Measurements from ENCODE around the gene TSC22D1.

The TSC22D1 gene

GRCh38 chr13:44416301-44416700 lies 159.8 kb downstream of the TSC22D1 start:
- H3K36me3 ChIP-seq (ENCODE audit: low read depth), result no peaks in the 10 kb centered on the region
- ATAC-seq (ENCODE audit: low read depth) (no peak), DNase-seq (ENCODE audit: low spot score) (no peak)
- no peak overlapping the region for H3K27ac ChIP-seq (ENCODE audit: poor library complexity, severe bottlenecking)
- no peaks in the 10 kb centered on the region for H3K4me1 ChIP-seq (ENCODE audit: insufficient read depth, poor library complexity, severe bottlenecking)
- no peaks in the 10 kb centered on the region for H3K27me3 ChIP-seq (ENCODE audit: insufficient read depth, poor library complexity, severe bottlenecking)
- TF ChIP-seq, protein P1, sequence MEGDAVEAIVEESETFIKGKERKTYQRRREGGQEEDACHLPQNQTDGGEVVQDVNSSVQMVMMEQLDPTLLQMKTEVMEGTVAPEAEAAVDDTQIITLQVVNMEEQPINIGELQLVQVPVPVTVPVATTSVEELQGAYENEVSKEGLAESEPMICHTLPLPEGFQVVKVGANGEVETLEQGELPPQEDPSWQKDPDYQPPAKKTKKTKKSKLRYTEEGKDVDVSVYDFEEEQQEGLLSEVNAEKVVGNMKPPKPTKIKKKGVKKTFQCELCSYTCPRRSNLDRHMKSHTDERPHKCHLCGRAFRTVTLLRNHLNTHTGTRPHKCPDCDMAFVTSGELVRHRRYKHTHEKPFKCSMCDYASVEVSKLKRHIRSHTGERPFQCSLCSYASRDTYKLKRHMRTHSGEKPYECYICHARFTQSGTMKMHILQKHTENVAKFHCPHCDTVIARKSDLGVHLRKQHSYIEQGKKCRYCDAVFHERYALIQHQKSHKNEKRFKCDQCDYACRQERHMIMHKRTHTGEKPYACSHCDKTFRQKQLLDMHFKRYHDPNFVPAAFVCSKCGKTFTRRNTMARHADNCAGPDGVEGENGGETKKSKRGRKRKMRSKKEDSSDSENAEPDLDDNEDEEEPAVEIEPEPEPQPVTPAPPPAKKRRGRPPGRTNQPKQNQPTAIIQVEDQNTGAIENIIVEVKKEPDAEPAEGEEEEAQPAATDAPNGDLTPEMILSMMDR (IDR thresholded peaks at IDR 0.05; ENCODE audit: poor library complexity, severe bottlenecking), result no peak
- H3K4me3 ChIP-seq (ENCODE audit: severe bottlenecking), result no peak overlapping the region
- H3K9me3 ChIP-seq (ENCODE audit: severe bottlenecking), result no peaks in the 10 kb centered on the region

DNA sequence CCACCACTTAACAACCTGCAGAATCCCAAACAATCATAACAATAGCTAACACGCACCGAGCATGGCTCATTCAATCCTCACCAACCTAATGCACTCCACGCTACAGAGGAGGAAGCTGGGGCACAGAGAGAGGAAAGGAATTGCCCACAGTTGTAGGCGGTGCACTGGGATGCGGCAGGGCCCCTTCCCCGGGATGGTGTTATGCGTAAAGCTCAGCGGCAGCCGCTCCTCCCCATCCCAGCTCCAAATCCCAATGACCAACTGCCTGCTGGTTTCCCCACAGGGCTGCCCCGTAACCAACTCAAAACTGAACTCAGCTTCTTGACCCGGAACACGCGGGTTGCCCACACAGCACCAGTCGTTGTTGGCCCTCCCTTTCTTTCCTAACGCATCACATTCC lies 160.3 kb downstream of the TSC22D1 start:
- TF ChIP-seq, protein P1 (IDR thresholded peaks at IDR 0.05; ENCODE audit: poor library complexity, severe bottlenecking), result no peak
- Histone ChIP-seq H3K36me3 (ENCODE audit: low read depth) (no peaks in the 10 kb centered on the region), H3K4me1 (ENCODE audit: insufficient read depth, poor library complexity, severe bottlenecking) (no peaks in the 10 kb centered on the region), H3K27ac (ENCODE audit: poor library complexity, severe bottlenecking) (no peak overlapping the region), H3K9me3 (ENCODE audit: severe bottlenecking) (no peaks in the 10 kb centered on the region), H3K27me3 (ENCODE audit: insufficient read depth, poor library complexity, severe bottlenecking) (no peaks in the 10 kb centered on the region), H3K4me3 (ENCODE audit: severe bottlenecking) (no peak overlapping the region)
- DNase-seq (ENCODE audit: low spot score), result no peak
- no peak for ATAC-seq (ENCODE audit: low read depth)

GRCh38 chr13:44414716-44415115 lies 161.4 kb downstream of the TSC22D1 start:
- Histone ChIP-seq H3K27me3 (ENCODE audit: insufficient read depth, poor library complexity, severe bottlenecking) (no peaks in the 10 kb centered on the region), H3K36me3 (ENCODE audit: low read depth) (no peaks in the 10 kb centered on the region), H3K4me3 (ENCODE audit: severe bottlenecking) (no peak overlapping the region), H3K4me1 (ENCODE audit: insufficient read depth, poor library complexity, severe bottlenecking) (no peaks in the 10 kb centered on the region), H3K9me3 (ENCODE audit: severe bottlenecking) (no peaks in the 10 kb centered on the region), H3K27ac (ENCODE audit: poor library complexity, severe bottlenecking) (no peak overlapping the region)
- DNase-seq (ENCODE audit: low spot score) (no peak), ATAC-seq (ENCODE audit: low read depth) (no peak)
- TF ChIP-seq, protein P1 (IDR thresholded peaks at IDR 0.05; ENCODE audit: poor library complexity, severe bottlenecking), result no peak

GRCh38 chr13:44413095-44413494 lies 163.0 kb downstream of the TSC22D1 start:
- H3K27me3 ChIP-seq (ENCODE audit: insufficient read depth, poor library complexity, severe bottlenecking), result no peaks in the 10 kb centered on the region
- H3K9me3 ChIP-seq (ENCODE audit: severe bottlenecking), result no peaks in the 10 kb centered on the region
- H3K4me3 ChIP-seq (ENCODE audit: severe bottlenecking), result no peak overlapping the region
- TF ChIP-seq, protein P1 (IDR thresholded peaks at IDR 0.05; ENCODE audit: poor library complexity, severe bottlenecking), result no peak
- no peak for DNase-seq (ENCODE audit: low spot score)
- no peaks in the 10 kb centered on the region for H3K36me3 ChIP-seq (ENCODE audit: low read depth)
- H3K4me1 ChIP-seq (ENCODE audit: insufficient read depth, poor library complexity, severe bottlenecking), result no peaks in the 10 kb centered on the region
- no peak for ATAC-seq (ENCODE audit: low read depth)
- H3K27ac ChIP-seq (ENCODE audit: poor library complexity, severe bottlenecking), result no peak overlapping the region

GRCh38 chr13:44412346-44412935 lies 163.7 kb downstream of the TSC22D1 start:
- Histone ChIP-seq H3K27me3 (ENCODE audit: insufficient read depth, poor library complexity, severe bottlenecking) (no peaks in the 10 kb centered on the region), H3K9me3 (ENCODE audit: severe bottlenecking) (no peaks in the 10 kb centered on the region), H3K4me1 (ENCODE audit: insufficient read depth, poor library complexity, severe bottlenecking) (peaks cover 6% of the 10 kb centered on the region), H3K27ac (ENCODE audit: poor library complexity, severe bottlenecking) (no peak overlapping the region), H3K4me3 (ENCODE audit: severe bottlenecking) (no peak overlapping the region), H3K36me3 (ENCODE audit: low read depth) (no peaks in the 10 kb centered on the region)
- DNase-seq (ENCODE audit: low spot score) (no peak), ATAC-seq (ENCODE audit: low read depth) (no peak)
- TF ChIP-seq, protein P1 (IDR thresholded peaks at IDR 0.05; ENCODE audit: poor library complexity, severe bottlenecking), result no peak
